A673 (cell line): ENCODE results near the gene CCDC92. TPM values are rescaled to one million over a fixed set of nuclear protein-coding genes. Genes with fewer than 3 reads are reported as not detected.

Experiments
- BruUV-seq: library from RNA; stranded (reverse); fragments of 400-500 nt; replicated peaks from 2 replicates; lab custom pipeline; 2021; lab: Mats Ljungman, UMichigan
- CTCF ChIA-PET: fragments of 300-600 bp; sonication (Branson Sonifier 250); formaldehyde crosslinking; loops from one replicate; lab custom pipeline; 2022; ENCODE audit warnings: antibody characterized with exemption; lab: Charles Lee
- POLR2A ChIA-PET: fragments of 300-600 bp; sonication (Branson Sonifier 250); formaldehyde crosslinking; loops from one replicate; lab custom pipeline; 2022; ENCODE audit warnings: antibody characterized with exemption; ENCODE audit not compliant: low non-redundant PET; lab: Charles Lee
- DNase-seq: peaks from one replicate; pipeline ENCODE4 v3.0.0-alpha.2; 2015; ENCODE audit warnings: low spot score
- H3K27ac ChIP-seq: fragments of 200-600 bp; sonication (generic); 2 replicates; pipeline ENCODE4 v1.5.1; 2016; ENCODE audit warnings: mixed run types, low read depth, mild to moderate bottlenecking, mixed read lengths, antibody characterized with exemption, low read length; ENCODE audit not compliant: poor library complexity, severe bottlenecking
- H3K27me3 ChIP-seq: fragments of 200-600 bp; sonication (generic); replicated peaks from 2 replicates; pipeline ENCODE4 v1.6.1; 2017; ENCODE audit warnings: mixed run types, low read depth, mild to moderate bottlenecking, mixed read lengths, antibody characterized with exemption, low read length; ENCODE audit not compliant: insufficient read depth, poor library complexity
- H3K36me3 ChIP-seq: fragments of 200-600 bp; sonication (generic); 2 replicates; pipeline ENCODE4 v1.6.1; 2016; ENCODE audit warnings: mixed run types, mild to moderate bottlenecking, mixed read lengths, antibody characterized with exemption, low read length; ENCODE audit not compliant: insufficient read depth, poor library complexity, severe bottlenecking
- H3K4me1 ChIP-seq: fragments of 200-600 bp; sonication (generic); 2 replicates; pipeline ENCODE4 v1.6.1; 2017; ENCODE audit warnings: mixed run types, mild to moderate bottlenecking, mixed read lengths, antibody characterized with exemption, low read length; ENCODE audit not compliant: insufficient read depth, poor library complexity, severe bottlenecking
- H3K4me3 ChIP-seq: fragments of 200-600 bp; sonication (generic); 2 replicates; pipeline ENCODE4 v1.5.1; 2016; ENCODE audit warnings: low read depth, mixed run types, mild to moderate bottlenecking, mixed read lengths, low read length; ENCODE audit not compliant: poor library complexity, severe bottlenecking
- H3K9me3 ChIP-seq: fragments of 200-600 bp; sonication (generic); 2 replicates; pipeline ENCODE4 v1.6.1; 2016; ENCODE audit warnings: mixed run types, low read depth, mild to moderate bottlenecking, mixed read lengths, antibody characterized with exemption, low read length; ENCODE audit not compliant: poor library complexity, severe bottlenecking
- EZH2 ChIP-seq: fragments of 200-600 bp; sonication (generic); IDR thresholded peaks from 2 replicates; pipeline ENCODE4 v1.6.1; 2017; ENCODE audit warnings: borderline replicate concordance, low read depth, mild to moderate bottlenecking, mixed read lengths, antibody characterized with exemption, low read length; ENCODE audit not compliant: poor library complexity, severe bottlenecking
- intact Hi-C: fragments of 100-400 bp; cut with micrococcal nuclease; formaldehyde crosslinking; loops from one replicate; pipeline ENCODE4 v1.10.0; 2022; ENCODE audit not compliant: unreplicated experiment
- total RNA-seq: library from RNA; stranded (reverse); gene quantifications from 2 replicates; pipeline ENCODE4 v1.2.3, GENCODE V29; 2021
- TF ChIP-seq, protein P1 (sequence below): fragments of 300-800, 200-600 bp; sonication (generic); conservative IDR thresholded peaks from 2 replicates; pipeline ENCODE4 v1.5.1; 2017; ENCODE audit warnings: low read depth, mild to moderate bottlenecking, antibody characterized with exemption, low read length, moderate library complexity, mixed read lengths

Gene CCDC92
- total RNA-seq, 1 experiment from 2014 or later: 28.7 TPM

DNA sequence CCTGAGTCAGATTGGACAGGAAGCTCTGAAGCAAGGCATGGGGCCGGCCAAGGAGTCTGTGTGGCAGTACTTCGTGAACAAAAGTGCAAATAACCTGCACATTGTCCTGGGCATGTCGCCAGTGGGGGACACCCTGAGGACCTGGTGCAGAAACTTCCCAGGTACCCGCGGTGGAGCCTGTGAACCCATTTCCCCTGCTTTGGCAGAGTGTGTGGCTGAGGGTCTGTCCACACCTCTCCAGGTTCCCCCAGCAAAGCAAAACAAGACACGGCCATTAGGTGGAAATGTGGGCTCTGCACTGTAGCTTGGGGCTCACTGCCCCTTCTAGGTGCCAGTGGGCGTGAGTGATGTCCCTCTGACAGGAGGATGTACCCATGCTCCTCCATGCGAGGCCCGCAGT, 79.4 kb downstream of the CCDC92 start:
- no peak for DNase-seq
- intact Hi-C loops: no loop called here
- CTCF ChIA-PET: no interaction called here

DNA sequence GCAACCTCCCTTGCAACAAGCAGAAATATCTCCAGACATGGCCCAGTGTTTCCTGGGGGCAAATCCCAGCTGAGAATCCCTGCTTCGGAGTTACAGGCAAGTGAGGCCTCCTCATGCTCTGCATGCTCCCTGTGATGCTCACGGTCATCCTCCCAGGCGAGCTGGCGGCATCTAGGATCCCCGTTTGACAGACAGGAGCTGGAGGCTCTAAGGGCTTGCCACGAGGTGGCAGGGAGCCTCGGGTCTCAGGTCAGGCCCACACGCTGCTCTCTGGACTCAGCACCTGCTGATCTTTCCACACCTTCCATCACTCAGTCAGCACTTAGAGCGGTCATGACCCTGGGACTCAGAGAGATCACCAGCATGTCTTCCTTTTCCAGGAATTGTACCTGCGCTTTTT, 79.8 kb downstream of the CCDC92 start:
- Histone ChIP-seq H3K4me3 (no peak overlapping the region), H3K36me3 (no peaks in the 10 kb centered on the region), H3K27ac (no peak overlapping the region), H3K27me3 (no peaks in the 10 kb centered on the region), H3K9me3 (no peaks in the 10 kb centered on the region), H3K4me1 (no peaks in the 10 kb centered on the region)
- intact Hi-C loops: no loop called here
- POLR2A ChIA-PET: no interaction called here
- no TSS peak for BruUV-seq
- no peak for TF ChIP-seq EZH2
- TF ChIP-seq, protein P1, sequence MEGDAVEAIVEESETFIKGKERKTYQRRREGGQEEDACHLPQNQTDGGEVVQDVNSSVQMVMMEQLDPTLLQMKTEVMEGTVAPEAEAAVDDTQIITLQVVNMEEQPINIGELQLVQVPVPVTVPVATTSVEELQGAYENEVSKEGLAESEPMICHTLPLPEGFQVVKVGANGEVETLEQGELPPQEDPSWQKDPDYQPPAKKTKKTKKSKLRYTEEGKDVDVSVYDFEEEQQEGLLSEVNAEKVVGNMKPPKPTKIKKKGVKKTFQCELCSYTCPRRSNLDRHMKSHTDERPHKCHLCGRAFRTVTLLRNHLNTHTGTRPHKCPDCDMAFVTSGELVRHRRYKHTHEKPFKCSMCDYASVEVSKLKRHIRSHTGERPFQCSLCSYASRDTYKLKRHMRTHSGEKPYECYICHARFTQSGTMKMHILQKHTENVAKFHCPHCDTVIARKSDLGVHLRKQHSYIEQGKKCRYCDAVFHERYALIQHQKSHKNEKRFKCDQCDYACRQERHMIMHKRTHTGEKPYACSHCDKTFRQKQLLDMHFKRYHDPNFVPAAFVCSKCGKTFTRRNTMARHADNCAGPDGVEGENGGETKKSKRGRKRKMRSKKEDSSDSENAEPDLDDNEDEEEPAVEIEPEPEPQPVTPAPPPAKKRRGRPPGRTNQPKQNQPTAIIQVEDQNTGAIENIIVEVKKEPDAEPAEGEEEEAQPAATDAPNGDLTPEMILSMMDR: no peak
- CTCF ChIA-PET: no interaction called here
- DNase-seq: no peak

More for the DNA sequence above, 79.4 kb downstream of the CCDC92 start:
- POLR2A ChIA-PET: interaction anchor here (0.5 kb wide), 1 partner anchor 659 kb away, joined by 3 read pairs; no protein-coding TSS in a partner anchor
- H3K4me1 ChIP-seq: no peaks in the 10 kb centered on the region
- H3K36me3 ChIP-seq: no peaks in the 10 kb centered on the region
- BruUV-seq: no TSS peak
- no peaks in the 10 kb centered on the region for H3K27me3 ChIP-seq
- no peaks in the 10 kb centered on the region for H3K9me3 ChIP-seq
- no peak overlapping the region for H3K27ac ChIP-seq
- no peak overlapping the region for H3K4me3 ChIP-seq
- TF ChIP-seq, protein P1: no peak
- no peak for TF ChIP-seq EZH2

DNA sequence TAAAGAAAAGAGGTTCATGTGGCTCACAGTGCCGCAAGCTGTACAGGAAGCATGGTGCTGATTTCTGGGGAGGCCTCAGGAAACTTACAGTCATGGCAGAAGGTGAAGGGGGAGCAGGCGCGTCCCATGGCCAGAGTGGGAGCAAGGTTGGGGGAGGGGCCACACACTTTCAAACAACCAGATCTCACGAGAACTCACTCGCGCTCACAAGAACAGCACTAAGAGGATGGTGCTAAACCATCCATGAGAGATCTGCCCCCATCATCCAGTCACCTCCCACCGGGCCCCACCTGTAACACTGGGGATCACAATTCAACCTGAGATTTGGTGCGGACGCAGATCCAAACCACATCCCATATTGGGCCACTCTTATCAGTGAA, 80.5 kb downstream of the CCDC92 start:
- intact Hi-C loops: no loop called here
- no peaks in the 10 kb centered on the region for H3K9me3 ChIP-seq
- H3K4me3 ChIP-seq: no peak overlapping the region
- CTCF ChIA-PET: no interaction called here
- no TSS peak for BruUV-seq
- no peaks in the 10 kb centered on the region for H3K27me3 ChIP-seq
- POLR2A ChIA-PET: no interaction called here
- H3K4me1 ChIP-seq: no peaks in the 10 kb centered on the region
- H3K27ac ChIP-seq: no peak overlapping the region
- no peaks in the 10 kb centered on the region for H3K36me3 ChIP-seq
- TF ChIP-seq EZH2: no peak
- TF ChIP-seq, protein P1: no peak
- DNase-seq: no peak
